Liver (tissue), 6 donors: ENCODE data around the gene YIPF1. TPM values are rescaled to one million over a fixed set of nuclear protein-coding genes. Genes with fewer than 3 reads are reported as not detected.

ENCODE experiments used
- ATF3 ChIP-seq: IDR thresholded peaks from 2 replicates; pipeline ENCODE4 v1.6.1; 2016; ENCODE audit warnings: antibody characterized with exemption
- FOXA1 ChIP-seq: IDR thresholded peaks from 2 replicates; pipeline ENCODE4 v1.6.1; 2016; ENCODE audit warnings: antibody characterized with exemption
- YY1 ChIP-seq: IDR thresholded peaks from 2 replicates; pipeline ENCODE4 v1.6.1; 2016; ENCODE audit warnings: antibody characterized with exemption, mild to moderate bottlenecking
- polyA plus RNA-seq, 2 donors: library from polyadenylated mRNA; stranded (reverse) in 1 of 2; unstranded in 1 of 2; fragments of 200-250 nt in 1 of 2; fragments of >200 nt in 1 of 2; fragmentation: Nextera tagmentation in 1 of 2; extraction: Ambion mirVana in 1 of 2; gene quantifications; one replicate each; pipeline versions ENCODE4 v1.2.1 to v1.2.3, GENCODE V29; 2013 to 2015
- small RNA-seq: library from RNA; depleted of rRNA; stranded (forward); fragments of <200 nt; gene quantifications from one replicate; pipeline ENCODE3, GENCODE V24; 2014
- total RNA-seq, 2 donors: library from RNA; depleted of rRNA; stranded (reverse); fragments of >200 nt; gene quantifications; one replicate each; pipeline ENCODE4 v1.2.3, GENCODE V29; 2014
- donor health status: healthy.
- donor health status: healthy.
- donor health status: healthy.

YIPF1 gene
- total and polyA plus RNA-seq, 4 donors = 19.9 to 29.6 (median 28.1) TPM

- TF ChIP-seq YY1 (no peak), FOXA1 (no peak), ATF3 (no peak)
Observed at GRCh38 chr1:53804181-53804580, 85.4 kb downstream of the YIPF1 start (continued).

Small RNAs within 50 kb of the gene (small RNA-seq; reads per million reads assigned to genes)
- gene AL049745.1 = not detected

Other genes starting within 250 kb of the YIPF1 start
- under 1 TPM in 1 of 2 donors, not detected in 1; under 0.01 TPM for gene GLIS1, start 150.6 kb downstream of the YIPF1 start, total RNA-seq
- gene GLIS1, start 150.6 kb downstream of the YIPF1 start, polyA plus RNA-seq = under 1 TPM in 1 of 2 donors, not detected in 1; 0.05 TPM
- 10 to 100 TPM in 1 of 2 donors, 1 to 10 TPM in 1; 7.0 to 17.9 TPM for gene NDC1, start 51.5 kb downstream of the YIPF1 start, total RNA-seq
- gene NDC1, start 51.5 kb downstream of the YIPF1 start, polyA plus RNA-seq = 1 to 10 TPM; 2.2 to 4.6 TPM
- 100 to 1,000 TPM in 1 of 2 donors, 10 to 100 TPM in 1; 36.5 to 155 TPM for gene DIO1, start 4.4 kb upstream of the YIPF1 start, total RNA-seq
- 100 to 1,000 TPM in 1 of 2 donors, 10 to 100 TPM in 1; 23.9 to 176 TPM for gene DIO1, start 4.4 kb upstream of the YIPF1 start, polyA plus RNA-seq
- gene IFT25, start 55.9 kb upstream of the YIPF1 start, total RNA-seq = 10 to 100 TPM; 13.0 to 18.3 TPM
- 10 to 100 TPM in 1 of 2 donors, 1 to 10 TPM in 1; 8.6 to 37.4 TPM for gene IFT25, start 55.9 kb upstream of the YIPF1 start, polyA plus RNA-seq
- gene LRRC42, start 56.6 kb upstream of the YIPF1 start, total RNA-seq = 10 to 100 TPM in 1 of 2 donors, 1 to 10 TPM in 1; 9.8 to 10.4 TPM
- gene LRRC42, start 56.6 kb upstream of the YIPF1 start, polyA plus RNA-seq = 10 to 100 TPM; 11.4 to 14.8 TPM
- not detected for gene LDLRAD1, start 128.4 kb upstream of the YIPF1 start, total RNA-seq
- not detected for gene LDLRAD1, start 128.4 kb upstream of the YIPF1 start, polyA plus RNA-seq
- 100 to 1,000 TPM; 255 to 261 TPM for gene TMEM59, start 163.4 kb upstream of the YIPF1 start, total RNA-seq
- 100 to 1,000 TPM; 298 to 436 TPM for gene TMEM59, start 163.4 kb upstream of the YIPF1 start, polyA plus RNA-seq
- gene TCEANC2, start 163.8 kb upstream of the YIPF1 start, total RNA-seq = 1 to 10 TPM; 1.9 to 2.1 TPM
- 1 to 10 TPM in 1 of 2 donors, under 1 TPM in 1; 0.89 to 1.6 TPM for gene TCEANC2, start 163.8 kb upstream of the YIPF1 start, polyA plus RNA-seq